SK-N-MC (cell line): ENCODE measurements around the gene TTLL11.

ENCODE experiments used
- EZH2 ChIP-seq: fragments of 200-600 bp; sonication (generic); IDR thresholded peaks from one replicate; pipeline ENCODE4 v1.6.1; 2017; ENCODE audit warnings: antibody characterized with exemption
- POLR2AphosphoS5 ChIP-seq: IDR thresholded peaks from 2 replicates; pipeline ENCODE4 v1.6.1; 2012; ENCODE audit warnings: mild to moderate bottlenecking, low read depth, low read length, borderline replicate concordance

GRCh38 chr9:122039234-122039633 lies 53.9 kb downstream of the TTLL11 start:
- TF ChIP-seq EZH2 (no peak), POLR2AphosphoS5 (no peak)
